COR-L47 (cell line): ENCODE results near the gene EIF3M.
A peak's percentile ranks its signal among the peaks of the same experiment; 100 is the strongest.

Source experiments
- DNase-seq: peaks from one replicate; lab custom pipeline; 2025; lab: John Stamatoyannopoulos, UW

Gene EIF3M

GRCh38 chr11:32583459-32584271 lies at the start of gene EIF3M:
TSS of gene EIF3M (plus strand) at chr11:32583831. CDS start at chr11:32583888, 57 bp downstream.
- peak; percentile 96 for DNase-seq

- DNase-seq, result no peak
These were observed 44.8 kb upstream of the EIF3M start for GRCh38 chr11:32538804-32539203.

- DNase-seq, result no peak
These were observed 33.9 kb upstream of the EIF3M start for GRCh38 chr11:32549611-32550187.

- no peak for DNase-seq
These were observed 33.4 kb upstream of the EIF3M start for GRCh38 chr11:32550207-32550606.

- DNase-seq, result no peak
These were observed 28.5 kb upstream of the EIF3M start for GRCh38 chr11:32555091-32555490.

- no peak for DNase-seq
These were observed 27.7 kb upstream of the EIF3M start for GRCh38 chr11:32555895-32556294.

- DNase-seq, result no peak
These were observed 21.8 kb upstream of the EIF3M start for GRCh38 chr11:32561835-32562234.

- DNase-seq, result no peak
These were observed 20.6 kb upstream of the EIF3M start for GRCh38 chr11:32562839-32563599.

GRCh38 chr11:32563600-32563959 lies 20.1 kb upstream of the EIF3M start:
- DNase-seq, result no peak

- no peak for DNase-seq
These were observed 17.1 kb upstream of the EIF3M start for GRCh38 chr11:32566517-32566916.

- no peak for DNase-seq
These were observed 16.5 kb upstream of the EIF3M start for GRCh38 chr11:32567154-32567553.

- no peak for DNase-seq
These were observed 14.2 kb upstream of the EIF3M start for GRCh38 chr11:32569313-32569881.

- no peak for DNase-seq
These were observed 12.6 kb upstream of the EIF3M start for GRCh38 chr11:32571039-32571438.

- no peak for DNase-seq
These were observed 10.4 kb upstream of the EIF3M start for GRCh38 chr11:32573228-32573627.

- DNase-seq, result no peak
These were observed 9.2 kb upstream of the EIF3M start for GRCh38 chr11:32574421-32574820.

- DNase-seq, result no peak
These were observed 8.6 kb upstream of the EIF3M start for GRCh38 chr11:32575070-32575469.

- DNase-seq, result no peak
These were observed 7.2 kb upstream of the EIF3M start for GRCh38 chr11:32576456-32576855.

GRCh38 chr11:32580967-32581366 lies 2.7 kb upstream of the EIF3M start:
- no peak for DNase-seq

- no peak for DNase-seq
These were observed 2.1 kb upstream of the EIF3M start for GRCh38 chr11:32581556-32581955.

GRCh38 chr11:32584921-32585320 lies 1.3 kb downstream of the EIF3M start:
- no peak for DNase-seq

GRCh38 chr11:32586576-32587190 lies 3.1 kb downstream of the EIF3M start:
- DNase-seq, result no peak

GRCh38 chr11:32594272-32594671 lies 10.6 kb downstream of the EIF3M start:
- no peak for DNase-seq
